Measurements from ENCODE around the gene PRR3. TPM values are rescaled to one million over a fixed set of nuclear protein-coding genes. Genes with fewer than 3 reads are reported as not detected.

PRR3 gene
- total and polyA plus RNA-seq, 9 of the 15 experiments (the other 6 are each of a cell fraction or from before 2014, with no cell fraction given): 23.5 to 59.6 (median 28.8) TPM

DNA sequence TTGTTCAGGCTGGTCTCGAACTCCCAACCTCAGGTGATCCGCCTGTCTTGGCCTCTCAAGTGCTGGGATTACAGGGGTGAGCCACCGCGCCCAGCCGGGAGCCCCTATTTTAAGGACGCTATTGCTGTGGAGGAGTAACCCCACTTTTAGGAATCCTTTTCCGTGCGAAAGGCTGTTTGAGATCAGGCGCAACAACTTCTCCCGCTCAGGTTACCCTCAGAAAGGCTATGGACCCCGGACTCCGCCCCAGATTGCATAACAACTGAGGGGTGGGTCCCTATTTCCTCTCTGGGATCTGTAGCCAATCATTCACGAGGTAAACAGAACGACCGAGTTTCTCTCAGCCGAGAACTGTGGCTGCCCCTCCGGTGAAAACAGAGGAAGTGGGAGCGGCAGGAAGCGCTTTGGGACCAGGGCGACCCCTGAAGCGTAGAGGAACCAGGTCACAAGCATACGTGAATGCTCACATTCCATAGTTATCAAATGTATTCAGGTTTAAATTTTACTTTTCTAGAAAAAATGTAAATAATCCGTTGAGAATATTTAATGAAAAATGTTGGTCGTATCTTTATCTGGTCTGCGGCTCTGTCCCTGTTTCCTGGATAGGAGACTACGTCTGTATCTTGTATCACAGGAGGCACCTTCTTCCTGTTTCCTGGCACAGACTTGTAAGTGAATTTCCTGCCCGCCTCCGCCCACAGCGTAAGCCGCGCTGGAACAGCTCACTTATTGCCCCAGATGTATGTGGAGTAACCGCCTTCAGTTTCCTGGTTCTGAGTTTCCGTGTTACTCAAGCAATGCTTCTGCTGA lies 40.9 kb upstream of the PRR3 start (continued):
- TF ChIP-seq, protein P1, sequence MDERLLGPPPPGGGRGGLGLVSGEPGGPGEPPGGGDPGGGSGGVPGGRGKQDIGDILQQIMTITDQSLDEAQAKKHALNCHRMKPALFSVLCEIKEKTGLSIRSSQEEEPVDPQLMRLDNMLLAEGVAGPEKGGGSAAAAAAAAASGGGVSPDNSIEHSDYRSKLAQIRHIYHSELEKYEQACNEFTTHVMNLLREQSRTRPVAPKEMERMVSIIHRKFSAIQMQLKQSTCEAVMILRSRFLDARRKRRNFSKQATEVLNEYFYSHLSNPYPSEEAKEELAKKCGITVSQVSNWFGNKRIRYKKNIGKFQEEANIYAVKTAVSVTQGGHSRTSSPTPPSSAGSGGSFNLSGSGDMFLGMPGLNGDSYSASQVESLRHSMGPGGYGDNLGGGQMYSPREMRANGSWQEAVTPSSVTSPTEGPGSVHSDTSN (CRISPR knock-in tag; IDR thresholded peaks at IDR 0.05; ENCODE audit: low read depth): no peak
- TF ChIP-seq, protein P1 (tag; conservative IDR thresholded peaks at IDR 0.05; ENCODE audit: low read depth): no peak
- TF ChIP-seq POLR2G (IDR thresholded peaks at IDR 0.05; ENCODE audit: low read depth, low read length) (peak; percentile 78), TCF7L2 (IDR thresholded peaks at IDR 0.05; ENCODE audit: low read depth, low read length) (no peak), THAP12 (CRISPR knock-in tag; IDR thresholded peaks at IDR 0.05) (no peak), BRD4 (IDR thresholded peaks at IDR 0.05) (peak; percentile 69; the same call in 1 of the 2 replicates), GTF2B (IDR thresholded peaks at IDR 0.05; ENCODE audit: extremely low read depth, insufficient read length) (peak; percentile 39), ZNF57 (CRISPR knock-in tag; IDR thresholded peaks at IDR 0.05) (no peak), TEAD2 (tag; IDR thresholded peaks at IDR 0.05) (no peak), HEY1 (CRISPR knock-in tag; IDR thresholded peaks at IDR 0.05; ENCODE audit: borderline replicate concordance) (0 out of 2 replicates have a peak, but pooled peaks have one; percentile 26), CUX1 (CRISPR knock-in tag; IDR thresholded peaks at IDR 0.05) (no peak), PRMT5 (CRISPR knock-in tag; IDR thresholded peaks at IDR 0.05) (no peak), ASH1L (IDR thresholded peaks at IDR 0.05; ENCODE audit: borderline replicate concordance, low read depth, partially characterized antibody) (no peak), ZKSCAN8 (CRISPR knock-in tag; IDR thresholded peaks at IDR 0.05) (no peak), DPF2 (IDR thresholded peaks at IDR 0.05) (peak; percentile 84), ZNF644 (tag; IDR thresholded peaks at IDR 0.05; ENCODE audit: low read depth) (0 out of 2 replicates have a peak, but pooled peaks have one; percentile 8), ZNF316 (IDR thresholded peaks at IDR 0.05) (no peak)
